OCI-LY1 (cell line): ENCODE results near the gene DACH1.

Experiments
- H2AFZ ChIP-seq: fragments of 200-600 bp; sonication (generic), shearing (Covaris generic); 2 replicates; pipeline ENCODE4 v1.6.0; 2014; ENCODE audit warnings: antibody characterized with exemption, mild to moderate bottlenecking, low read length
- H3F3A ChIP-seq: fragments of 200-600 bp; sonication (generic), shearing (Covaris generic); 2 replicates; pipeline ENCODE4 v1.6.0; 2014; ENCODE audit warnings: mild to moderate bottlenecking, antibody characterized with exemption, low read length, moderate library complexity; ENCODE audit not compliant: insufficient read depth
- H3K27ac ChIP-seq: fragments of 200-600 bp; sonication (generic); 2 replicates; pipeline ENCODE4 v1.5.1; 2014; ENCODE audit warnings: low read length, mixed run types, mild to moderate bottlenecking, low read depth; ENCODE audit not compliant: poor library complexity, severe bottlenecking
- H3K27me3 ChIP-seq: fragments of 200-600 bp; sonication (generic); 2 replicates; pipeline ENCODE4 v1.6.0; 2014; ENCODE audit warnings: antibody characterized with exemption, mild to moderate bottlenecking, low read length, moderate library complexity; ENCODE audit not compliant: insufficient read depth
- H3K36me3 ChIP-seq: fragments of 200-600 bp; sonication (generic); 2 replicates; pipeline ENCODE4 v1.6.1; 2014; ENCODE audit warnings: mild to moderate bottlenecking, antibody characterized with exemption, low read length, moderate library complexity, mixed read lengths; ENCODE audit not compliant: insufficient read depth
- H3K4me1 ChIP-seq: fragments of 200-600 bp; sonication (generic); 2 replicates; pipeline ENCODE4 v1.5.1; 2014; ENCODE audit warnings: mild to moderate bottlenecking, low read length, moderate library complexity; ENCODE audit not compliant: insufficient read depth, severe bottlenecking
- H3K4me2 ChIP-seq: fragments of 200-600 bp; sonication (generic), shearing (Covaris generic); 2 replicates; pipeline ENCODE4 v1.6.1; 2014; ENCODE audit warnings: low read length
- H3K4me3 ChIP-seq: fragments of 200-600 bp; sonication (generic); 2 replicates; pipeline ENCODE4 v1.5.1; 2014; ENCODE audit warnings: low read length, low read depth, mild to moderate bottlenecking, mixed read lengths; ENCODE audit not compliant: poor library complexity, severe bottlenecking
- H3K79me2 ChIP-seq: fragments of 200-600 bp; shearing (Covaris generic); 2 replicates; pipeline ENCODE4 v1.6.1; 2016; ENCODE audit warnings: mixed run types, low read length, mixed read lengths; ENCODE audit not compliant: insufficient read depth
- H3K9ac ChIP-seq: fragments of 200-600 bp; sonication (generic), shearing (Covaris generic); 2 replicates; pipeline ENCODE4 v1.6.1; 2014; ENCODE audit warnings: mild to moderate bottlenecking, low read length, mixed read lengths
- H3K9me2 ChIP-seq: fragments of 200-600 bp; sonication (generic), shearing (Covaris generic); 2 replicates; pipeline ENCODE4 v1.6.1; 2014; ENCODE audit warnings: low read depth, mild to moderate bottlenecking, low read length, mixed read lengths
- H3K9me3 ChIP-seq: fragments of 200-600 bp; shearing (Covaris generic); 2 replicates; pipeline ENCODE4 v1.6.1; 2014; ENCODE audit warnings: low read length, mixed read lengths
- H4K20me1 ChIP-seq: fragments of 200-600 bp; sonication (generic), shearing (Covaris generic); 2 replicates; pipeline ENCODE4 v1.6.0; 2016; ENCODE audit warnings: mild to moderate bottlenecking, low read length; ENCODE audit not compliant: insufficient read depth
- CTCF ChIP-seq: fragments of 200-600 bp; sonication (generic), shearing (Covaris generic); IDR thresholded peaks from 2 replicates; pipeline ENCODE4 v1.5.1; 2017; ENCODE audit warnings: mild to moderate bottlenecking, antibody characterized with exemption, low read length, moderate library complexity, mixed read lengths
- EZH2 ChIP-seq: fragments of 200-600 bp; sonication (generic), shearing (Covaris generic); IDR thresholded peaks from 2 replicates; pipeline ENCODE4 v1.8.0; 2017; ENCODE audit warnings: borderline replicate concordance, mixed run types, mild to moderate bottlenecking, antibody characterized with exemption, low read length, moderate library complexity, mixed read lengths

DACH1 gene

GRCh38 chr13:71503781-71504180 is 363.2 kb downstream of the DACH1 start:
- no peaks in the 10 kb centered on the region for H3K9me2 ChIP-seq
- H3K9ac ChIP-seq, result no peak overlapping the region
- H3K4me3 ChIP-seq, result no peak overlapping the region
- no peaks in the 10 kb centered on the region for H4K20me1 ChIP-seq
- no peaks in the 10 kb centered on the region for H3F3A ChIP-seq
- no peaks in the 10 kb centered on the region for H3K9me3 ChIP-seq
- no peak overlapping the region for H2AFZ ChIP-seq
- H3K27me3 ChIP-seq, result no peaks in the 10 kb centered on the region
- no peak overlapping the region for H3K4me2 ChIP-seq
- H3K36me3 ChIP-seq, result no peaks in the 10 kb centered on the region
- H3K79me2 ChIP-seq, result no peaks in the 10 kb centered on the region
- no peaks in the 10 kb centered on the region for H3K4me1 ChIP-seq
- H3K27ac ChIP-seq, result no peak overlapping the region
- TF ChIP-seq EZH2 (no peak), CTCF (no peak)

- Histone ChIP-seq H3K9ac (no peak overlapping the region), H3K27me3 (no peaks in the 10 kb centered on the region), H3K27ac (no peak overlapping the region), H3K79me2 (no peaks in the 10 kb centered on the region), H3K4me2 (no peak overlapping the region), H3K4me1 (no peaks in the 10 kb centered on the region), H2AFZ (no peak overlapping the region), H3K36me3 (no peaks in the 10 kb centered on the region), H3K4me3 (no peak overlapping the region), H4K20me1 (no peaks in the 10 kb centered on the region), H3K9me3 (no peaks in the 10 kb centered on the region), H3K9me2 (no peaks in the 10 kb centered on the region), H3F3A (no peaks in the 10 kb centered on the region)
- TF ChIP-seq CTCF, result no peak
- TF ChIP-seq EZH2, result no peak
Observed at GRCh38 chr13:71499944-71500514, 367.0 kb downstream of the DACH1 start.

- Histone ChIP-seq H3K4me1 (no peaks in the 10 kb centered on the region), H3K27me3 (no peaks in the 10 kb centered on the region), H3K27ac (no peak overlapping the region), H3K9me3 (no peaks in the 10 kb centered on the region), H3K9me2 (no peaks in the 10 kb centered on the region), H4K20me1 (no peaks in the 10 kb centered on the region), H3K4me2 (no peak overlapping the region), H3K79me2 (no peaks in the 10 kb centered on the region), H3K36me3 (no peaks in the 10 kb centered on the region), H3K9ac (no peak overlapping the region), H3F3A (no peaks in the 10 kb centered on the region), H2AFZ (no peak overlapping the region), H3K4me3 (no peak overlapping the region)
- TF ChIP-seq EZH2 (no peak), CTCF (no peak)
Observed at GRCh38 chr13:71499235-71499634, 367.8 kb downstream of the DACH1 start.
